ENCODE data around the gene PVALEF.

The PVALEF gene

GRCh38 chr17:81197831-81198490, 32.7 kb downstream of the PVALEF start:
- DNase-seq (ENCODE audit: low read depth) = no peak

- DNase-seq (ENCODE audit: low read depth) = no peak
Observed at GRCh38 chr17:81198826-81199481, 33.6 kb downstream of the PVALEF start.

- DNase-seq (ENCODE audit: low read depth) = no peak
Observed at GRCh38 chr17:81199482-81199830, 34.1 kb downstream of the PVALEF start.

GRCh38 chr17:81200201-81200600, 34.9 kb downstream of the PVALEF start:
- no peak for DNase-seq (ENCODE audit: low read depth)

GRCh38 chr17:81200695-81201580, 35.6 kb downstream of the PVALEF start:
- no peak for DNase-seq (ENCODE audit: low read depth)

- DNase-seq (ENCODE audit: low read depth) = no peak
Observed at GRCh38 chr17:81202318-81202717, 37.0 kb downstream of the PVALEF start.

GRCh38 chr17:81203136-81203535, 37.8 kb downstream of the PVALEF start:
- DNase-seq (ENCODE audit: low read depth) = no peak

- no peak for DNase-seq (ENCODE audit: low read depth)
Observed at GRCh38 chr17:81204578-81204977, 39.3 kb downstream of the PVALEF start.

- no peak for DNase-seq (ENCODE audit: low read depth)
Observed at GRCh38 chr17:81206166-81206565, 40.9 kb downstream of the PVALEF start.

- DNase-seq (ENCODE audit: low read depth) = no peak
Observed at GRCh38 chr17:81206657-81207056, 41.4 kb downstream of the PVALEF start.

GRCh38 chr17:81207610-81208581, 42.6 kb downstream of the PVALEF start:
- no peak for DNase-seq (ENCODE audit: low read depth)

GRCh38 chr17:81208651-81209050, 43.3 kb downstream of the PVALEF start:
- DNase-seq (ENCODE audit: low read depth) = no peak

- DNase-seq (ENCODE audit: low read depth) = no peak
Observed at GRCh38 chr17:81209141-81209540, 43.8 kb downstream of the PVALEF start.

GRCh38 chr17:81210466-81210865, 45.2 kb downstream of the PVALEF start:
- no peak for DNase-seq (ENCODE audit: low read depth)

GRCh38 chr17:81210868-81211267, 45.6 kb downstream of the PVALEF start:
- DNase-seq (ENCODE audit: low read depth) = no peak

- no peak for DNase-seq (ENCODE audit: low read depth)
Observed at GRCh38 chr17:81212365-81212764, 47.1 kb downstream of the PVALEF start.

GRCh38 chr17:81213978-81214377, 48.7 kb downstream of the PVALEF start:
- no peak for DNase-seq (ENCODE audit: low read depth)

- no peak for DNase-seq (ENCODE audit: low read depth)
Observed at GRCh38 chr17:81217491-81217890, 52.2 kb downstream of the PVALEF start.

GRCh38 chr17:81218459-81218858, 53.2 kb downstream of the PVALEF start:
- no peak for DNase-seq (ENCODE audit: low read depth)

GRCh38 chr17:81218991-81219390, 53.7 kb downstream of the PVALEF start:
- DNase-seq (ENCODE audit: low read depth) = no peak

- no peak for DNase-seq (ENCODE audit: low read depth)
Observed at GRCh38 chr17:81219476-81220180, 54.3 kb downstream of the PVALEF start.

Data from stimulated activated CD8-positive, alpha-beta memory T cell treated with anti-CD3 and anti-CD28 coated beads, Interleukin-15, amount 100 ng/mL, for 24 hours (primary cell).